Measurements from ENCODE around the gene TTC9.

GRCh38 chr14:70663707-70664179 lies 22.0 kb downstream of the TTC9 start:
- no peak for TF ChIP-seq CTCF (conservative IDR thresholded peaks at IDR 0.05)
- TF ChIP-seq EZH2 (IDR thresholded peaks at IDR 0.05; ENCODE audit: low read depth) = no peak

Data from PC-9 (cell line).